Chondrocyte (in vitro differentiated cells): Measurements from ENCODE around the gene FADS1. TPM values are rescaled to one million over a fixed set of nuclear protein-coding genes. Genes with fewer than 3 reads are reported as not detected.
A peak's percentile ranks its signal among the peaks of the same experiment; 100 is the strongest.

Source experiments
- DNase-seq: peaks from one replicate; pipeline ENCODE4 v3.0.0; 2021; ENCODE audit warnings: mixed read lengths, low spot score
- H3K27ac Mint-ChIP-seq: one replicate; pipeline ENCODE4 v1.8.0; 2021; ENCODE audit warnings: mild to moderate bottlenecking, moderate library complexity, mixed read lengths; ENCODE audit not compliant: unreplicated experiment
- H3K27me3 Mint-ChIP-seq: 2 replicates; pipeline ENCODE4 v1.8.0; 2021; ENCODE audit warnings: low read depth, mixed read lengths
- H3K36me3 Mint-ChIP-seq: 2 replicates; pipeline ENCODE4 v1.8.0; 2021; ENCODE audit warnings: low read depth, mixed read lengths
- H3K4me1 Mint-ChIP-seq: 2 replicates; pipeline ENCODE4 v1.8.0; 2021; ENCODE audit warnings: low read depth, mild to moderate bottlenecking, mixed read lengths
- H3K4me3 Mint-ChIP-seq: one replicate; pipeline ENCODE4 v1.8.0; 2021; ENCODE audit warnings: mild to moderate bottlenecking, moderate library complexity, mixed read lengths; ENCODE audit not compliant: unreplicated experiment
- H3K9me3 Mint-ChIP-seq: 2 replicates; pipeline ENCODE4 v1.8.0; 2021; ENCODE audit warnings: low read depth, mixed read lengths
- CTCF ChIP-seq: fragments of 200-600 bp; sonication (generic); IDR thresholded peaks from 2 replicates; pipeline ENCODE4 v1.5.0; 2021; ENCODE audit warnings: antibody characterized with exemption, mild to moderate bottlenecking, moderate library complexity
- total RNA-seq: library from RNA; stranded (reverse); gene quantifications from 3 replicates; pipeline ENCODE4 v1.2.1, GENCODE V29; 2021

The FADS1 gene
- total RNA-seq, 1 donor from 2014 or later = 74.6 TPM

GRCh38 chr11:61828629-61829407 is 12.0 kb upstream of the FADS1 start:
- H3K36me3 Mint-ChIP-seq = peaks cover 4% of the 10 kb centered on the region
- peak overlapping the region; percentile 93 for H3K27ac Mint-ChIP-seq
- no peaks in the 10 kb centered on the region for H3K9me3 Mint-ChIP-seq
- peak; percentile 75 for TF ChIP-seq CTCF
- peaks cover 52% of the 10 kb centered on the region for H3K4me1 Mint-ChIP-seq
- H3K27me3 Mint-ChIP-seq = no peaks in the 10 kb centered on the region
- DNase-seq = no peak
- H3K4me3 Mint-ChIP-seq = peak overlapping the region; percentile 90

- Mint-ChIP-seq H3K27ac (peak overlapping the region; percentile 93), H3K4me3 (peak overlapping the region; percentile 90), H3K27me3 (no peaks in the 10 kb centered on the region), H3K9me3 (no peaks in the 10 kb centered on the region), H3K4me1 (peaks cover 46% of the 10 kb centered on the region), H3K36me3 (no peaks in the 10 kb centered on the region)
- no peak for TF ChIP-seq CTCF
- DNase-seq = no peak
Measured at GRCh38 chr11:61828379-61828628, 11.5 kb upstream of the FADS1 start.

- Mint-ChIP-seq H3K4me1 (peaks cover 42% of the 10 kb centered on the region), H3K27ac (peak within 1 kb of the TSS; percentile 93), H3K4me3 (peak within 1 kb of the TSS; percentile 90), H3K36me3 (no peaks in the 10 kb centered on the region), H3K9me3 (no peaks in the 10 kb centered on the region), H3K27me3 (no peaks in the 10 kb centered on the region)
- peak; percentile 99 for DNase-seq
- peak; percentile 44 for TF ChIP-seq CTCF
Measured at GRCh38 chr11:61827571-61828378, 11.0 kb upstream of the FADS1 start, which contains the start of gene FADS2. Gene FADS2 (plus strand): TSS chr11:61828300. CDS start chr11:61828391, 91 bp downstream.

GRCh38 chr11:61826930-61827570 is 10.2 kb upstream of the FADS1 start:
- Mint-ChIP-seq H3K4me3 (peak overlapping the region; percentile 90), H3K27me3 (no peaks in the 10 kb centered on the region), H3K36me3 (no peaks in the 10 kb centered on the region), H3K9me3 (no peaks in the 10 kb centered on the region), H3K27ac (peak overlapping the region; percentile 87), H3K4me1 (peaks cover 39% of the 10 kb centered on the region)
- DNase-seq = no peak
- no peak for TF ChIP-seq CTCF

GRCh38 chr11:61820174-61820573 is 3.4 kb upstream of the FADS1 start:
- DNase-seq = no peak

More at GRCh38 chr11:61820174-61820573, 3.4 kb upstream of the FADS1 start:
- H3K27ac Mint-ChIP-seq = no peak overlapping the region
- H3K36me3 Mint-ChIP-seq = no peaks in the 10 kb centered on the region
- no peak for TF ChIP-seq CTCF
- H3K4me1 Mint-ChIP-seq = peaks cover 8% of the 10 kb centered on the region
- H3K4me3 Mint-ChIP-seq = no peak overlapping the region
- no peaks in the 10 kb centered on the region for H3K9me3 Mint-ChIP-seq
- H3K27me3 Mint-ChIP-seq = no peaks in the 10 kb centered on the region
